OCI-LY3 (cell line): ENCODE data around the gene NEK11.

Experiments
- CTCF ChIP-seq: fragments of 200-600, 300-600 bp; sonication (generic); IDR thresholded peaks from 2 replicates; pipeline ENCODE4 v1.5.1; 2014; ENCODE audit warnings: antibody characterized with exemption, low read length, low read depth
- EZH2phosphoT487 ChIP-seq: fragments of 200-600 bp; shearing (Covaris generic); IDR thresholded peaks from 2 replicates; pipeline ENCODE4 v1.6.1; 2018; ENCODE audit warnings: antibody characterized with exemption, mixed run types, low read depth

- no peak for TF ChIP-seq CTCF
- no peak for TF ChIP-seq EZH2phosphoT487
Observed at GRCh38 chr3:131082246-131082645, 55.6 kb downstream of the NEK11 start.
